DND-41 (cell line): ENCODE data around the gene CADPS.

Source experiments
- CTCF ChIP-seq: IDR thresholded peaks from 2 replicates; pipeline ENCODE4 v1.5.1; 2012; ENCODE audit warnings: borderline replicate concordance, low read length, moderate library complexity, mild to moderate bottlenecking; ENCODE audit not compliant: poor library complexity, severe bottlenecking; ENCODE audit errors: extremely low read depth
- EZH2 ChIP-seq: IDR thresholded peaks from 3 replicates; pipeline ENCODE4 v1.6.1; 2012; ENCODE audit warnings: borderline replicate concordance, low read depth, mild to moderate bottlenecking, moderate library complexity, low read length, inconsistent platforms; ENCODE audit not compliant: severe bottlenecking

- no peak for TF ChIP-seq CTCF
- no peak for TF ChIP-seq EZH2
Observed at GRCh38 chr3:62364191-62364590, 511.0 kb downstream of the CADPS start.
